HCEC 1CT (cell line): ENCODE measurements around the gene NTRK2.

ENCODE experiments used
- DNase-seq: peaks from one replicate; pipeline ENCODE4 v3.0.0-alpha.2; 2017

NTRK2 gene

DNA sequence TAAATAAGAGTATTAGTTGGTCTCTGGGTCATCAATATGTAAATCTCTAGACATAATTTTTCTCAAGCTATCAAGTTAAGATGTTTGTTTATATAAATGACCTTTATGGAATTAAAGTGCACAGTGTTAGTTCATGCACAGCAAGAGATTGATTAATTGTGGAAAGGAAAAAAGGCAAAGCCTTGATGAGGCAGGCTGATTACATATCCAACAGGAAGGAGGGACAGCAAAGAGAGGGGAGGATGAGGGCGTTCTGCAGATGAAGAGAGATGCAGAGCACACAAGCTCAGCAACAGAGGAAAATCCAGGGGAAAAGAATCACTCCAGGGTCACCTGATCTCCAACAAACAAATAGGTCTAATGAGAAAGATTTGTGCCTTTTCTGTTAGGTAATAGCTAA lies 16.5 kb downstream of the NTRK2 start:
- no peak for DNase-seq

DNA sequence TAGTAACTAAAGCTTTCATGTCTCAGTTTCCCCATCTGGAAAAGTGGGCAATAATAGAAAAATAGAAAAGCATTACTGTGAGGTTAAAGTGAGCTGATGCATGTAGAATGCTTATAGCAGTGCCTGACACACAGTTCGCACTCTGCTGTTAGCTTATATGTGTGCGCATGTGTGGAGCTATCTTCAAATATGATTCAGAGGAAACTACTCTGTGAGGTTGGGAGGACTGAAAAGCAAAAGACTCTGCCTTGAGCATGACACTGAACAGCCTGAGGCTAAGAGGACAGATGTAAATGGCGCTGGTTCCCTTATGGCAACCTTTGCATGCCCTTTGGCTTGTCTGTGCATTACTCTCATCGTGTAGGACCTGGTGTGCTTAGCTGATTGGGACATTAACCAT lies 19.4 kb downstream of the NTRK2 start:
- no peak for DNase-seq

- DNase-seq, result no peak
Measured at GRCh38 chr9:84691634-84692033, 22.1 kb downstream of the NTRK2 start.

- DNase-seq, result no peak
Measured at GRCh38 chr9:84694248-84694647, 24.7 kb downstream of the NTRK2 start.

GRCh38 chr9:84697042-84697441 lies 27.5 kb downstream of the NTRK2 start:
- DNase-seq, result no peak

DNA sequence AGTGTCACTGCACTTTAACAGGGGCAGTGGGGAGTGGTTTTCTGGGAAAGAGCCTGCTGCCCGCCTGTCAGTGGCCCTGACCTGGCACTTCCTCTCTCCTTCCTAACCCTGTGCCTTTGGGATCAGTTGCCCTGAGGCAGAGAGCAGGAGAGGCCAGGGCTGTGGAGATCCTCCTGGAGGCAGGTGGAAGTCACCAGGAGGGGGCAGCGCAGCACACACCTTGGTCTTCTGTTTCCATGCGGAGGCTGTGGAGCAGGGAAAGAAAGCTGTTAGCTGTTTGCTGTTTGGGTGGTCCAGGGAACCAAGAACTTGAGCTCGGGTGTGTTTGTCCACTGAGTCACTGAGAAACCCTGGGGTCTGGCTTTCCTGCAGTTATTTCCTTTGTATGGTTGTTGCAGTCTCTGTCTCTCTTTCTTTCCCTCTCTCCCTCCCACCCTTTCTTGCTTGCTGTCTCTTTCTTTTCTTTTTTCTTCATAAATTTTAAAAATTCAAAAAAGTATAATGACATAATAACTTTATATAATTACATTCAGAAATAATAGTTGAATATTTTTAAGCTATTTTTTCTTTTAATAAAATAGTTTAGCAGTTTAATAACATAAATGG lies 28.1 kb downstream of the NTRK2 start:
- no peak for DNase-seq

DNA sequence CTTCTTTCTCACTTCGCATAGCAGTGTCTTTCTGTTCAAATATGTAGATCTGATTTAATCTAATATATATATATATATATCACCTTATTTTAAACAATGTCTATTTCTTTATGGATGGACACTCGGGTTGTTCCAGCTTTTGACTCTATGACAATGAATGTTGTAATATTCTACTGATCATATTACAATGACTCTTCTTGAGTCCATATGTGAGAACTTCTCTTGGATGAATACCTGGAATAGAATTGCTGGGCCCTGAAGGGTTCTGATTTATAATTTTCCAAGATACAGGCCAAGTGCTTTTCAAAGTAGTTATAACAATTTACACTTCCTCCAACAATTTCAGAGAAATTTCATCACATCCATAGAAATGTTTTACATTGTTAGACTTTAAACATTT lies 28.8 kb downstream of the NTRK2 start:
- DNase-seq, result no peak

GRCh38 chr9:84699984-84700383 lies 30.5 kb downstream of the NTRK2 start:
- no peak for DNase-seq

DNA sequence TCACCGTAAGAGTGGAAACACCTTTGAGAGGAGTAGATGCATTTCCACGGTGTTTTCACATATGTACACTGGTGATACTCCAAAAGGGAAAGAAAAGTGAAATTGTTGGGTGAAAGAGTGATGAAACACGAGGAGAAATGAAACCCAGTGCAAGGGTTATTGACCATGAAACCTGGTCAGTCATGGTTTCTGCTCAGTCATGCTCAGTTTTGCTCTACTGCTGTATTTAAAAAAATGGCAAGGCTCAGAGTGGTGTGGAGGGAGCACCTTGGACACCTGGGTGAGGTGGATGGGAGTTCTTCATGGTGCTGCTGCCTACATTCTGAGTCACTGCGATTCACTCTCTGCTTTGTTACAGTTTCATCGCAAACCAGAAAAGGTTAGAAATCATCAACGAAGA lies 32.3 kb downstream of the NTRK2 start:
- DNase-seq, result no peak

- no peak for DNase-seq
Measured at GRCh38 chr9:84702471-84702870, 32.9 kb downstream of the NTRK2 start.

GRCh38 chr9:84703793-84704192 lies 34.3 kb downstream of the NTRK2 start:
- no peak for DNase-seq

- DNase-seq, result no peak
Measured at GRCh38 chr9:84705128-84705527, 35.6 kb downstream of the NTRK2 start.

DNA sequence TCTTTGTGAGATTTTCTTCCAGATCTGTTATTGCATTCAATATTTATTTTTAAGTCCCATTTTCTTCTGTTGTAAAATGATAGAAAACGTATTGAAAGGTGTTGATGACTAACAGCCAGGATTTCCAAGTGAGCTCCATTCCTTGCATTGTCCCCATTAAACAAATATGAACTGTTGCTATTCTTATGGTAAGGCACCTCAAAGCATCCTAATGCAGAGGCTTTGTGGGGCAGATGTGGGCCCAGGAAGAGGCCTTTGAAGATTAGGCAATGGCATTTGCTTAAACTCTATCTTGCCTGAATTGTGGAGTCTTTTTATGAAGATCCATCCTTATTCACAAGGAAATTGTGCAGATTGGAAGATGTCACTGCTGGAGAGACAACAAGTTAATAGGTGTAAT lies 38.9 kb downstream of the NTRK2 start:
- DNase-seq, result no peak

DNA sequence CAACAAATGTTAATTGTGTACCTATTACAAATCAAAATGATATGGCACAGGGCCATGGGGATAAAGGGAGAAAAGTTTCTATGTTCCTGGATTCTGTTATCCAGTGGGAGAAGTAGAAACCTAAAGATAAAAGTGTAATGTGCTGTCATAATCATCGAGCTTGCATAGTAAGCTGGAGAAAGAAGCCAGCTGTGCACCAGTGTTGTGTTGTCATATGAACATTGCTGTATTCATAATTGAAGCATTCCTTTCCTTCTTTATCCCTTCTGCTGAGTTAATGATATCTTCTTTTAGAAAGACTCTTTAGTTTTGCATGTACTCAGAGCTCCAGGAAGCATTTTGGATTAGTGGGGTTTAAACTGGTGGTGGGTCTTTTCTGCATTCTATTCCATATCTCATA lies 39.5 kb downstream of the NTRK2 start:
- no peak for DNase-seq

DNA sequence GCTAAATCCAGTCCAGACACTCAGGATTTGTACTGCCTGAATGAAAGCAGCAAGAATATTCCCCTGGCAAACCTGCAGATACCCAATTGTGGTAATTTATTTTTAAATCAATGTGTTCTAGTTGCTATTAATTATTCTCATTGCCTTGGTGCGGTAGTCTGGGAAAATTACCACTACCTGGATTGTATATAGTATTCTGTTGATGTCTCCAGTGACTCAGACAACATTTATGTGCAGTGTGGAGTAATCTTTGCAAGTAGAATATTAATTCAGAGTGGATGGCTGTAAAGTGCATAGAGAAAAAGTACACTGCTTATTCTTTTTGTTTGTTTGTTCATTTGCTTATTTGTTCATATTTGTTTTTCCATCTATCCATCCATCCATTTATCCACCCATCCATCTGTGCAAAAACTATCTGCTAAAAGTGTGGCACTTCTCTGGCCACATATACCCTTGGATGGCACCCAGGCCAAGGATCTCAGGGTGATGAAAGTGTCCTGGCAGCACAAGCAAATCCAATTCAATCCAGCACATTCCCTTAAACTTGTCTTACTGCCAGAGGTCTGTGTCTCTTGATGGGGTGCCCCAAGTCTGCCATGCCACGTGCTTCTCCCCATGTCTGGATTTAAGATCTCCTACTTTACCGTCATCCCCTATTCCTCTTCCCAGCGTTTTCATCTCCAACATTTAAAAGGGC lies 41.3 kb downstream of the NTRK2 start:
- no peak for DNase-seq

- DNase-seq, result no peak
Measured at GRCh38 chr9:84711398-84711777, 41.9 kb downstream of the NTRK2 start.

DNA sequence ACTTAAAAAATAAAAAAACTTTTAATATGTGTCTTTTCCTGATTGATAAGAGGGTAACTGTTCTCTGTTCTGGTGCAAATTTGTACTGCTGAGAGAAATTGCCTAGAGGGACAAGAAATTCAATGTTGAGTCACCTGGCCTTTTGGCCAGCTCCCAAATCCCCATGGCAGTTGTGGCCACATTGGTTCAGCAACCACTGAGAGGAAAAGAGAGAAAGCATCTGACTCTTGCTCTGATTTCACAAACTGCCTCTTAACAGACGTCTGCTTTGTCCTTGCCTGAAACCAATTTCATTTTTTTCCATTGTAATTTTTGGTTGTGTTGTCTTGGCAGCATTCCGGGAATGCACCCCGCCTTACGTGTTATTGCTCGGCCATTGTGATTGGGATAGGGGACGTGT lies 42.4 kb downstream of the NTRK2 start:
- no peak for DNase-seq

DNA sequence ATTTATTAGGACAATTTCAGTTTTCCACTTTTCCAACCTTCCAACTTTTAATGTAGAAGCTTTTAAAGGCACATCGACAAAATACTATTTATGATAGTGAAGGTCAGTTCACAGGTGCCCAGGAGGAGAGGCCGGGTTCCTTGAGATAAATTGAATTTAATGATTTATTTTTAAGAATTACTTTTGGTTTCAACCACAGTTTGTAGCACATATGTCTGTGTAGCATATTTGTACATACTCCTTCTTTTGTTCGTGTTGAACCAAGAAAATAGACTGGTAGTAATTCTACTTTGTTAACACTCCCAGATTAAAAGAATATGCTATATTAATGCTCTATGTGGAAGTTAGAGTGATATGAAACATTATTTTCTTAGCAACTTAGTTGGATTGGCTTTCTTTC lies 46.7 kb downstream of the NTRK2 start:
- DNase-seq, result no peak

DNA sequence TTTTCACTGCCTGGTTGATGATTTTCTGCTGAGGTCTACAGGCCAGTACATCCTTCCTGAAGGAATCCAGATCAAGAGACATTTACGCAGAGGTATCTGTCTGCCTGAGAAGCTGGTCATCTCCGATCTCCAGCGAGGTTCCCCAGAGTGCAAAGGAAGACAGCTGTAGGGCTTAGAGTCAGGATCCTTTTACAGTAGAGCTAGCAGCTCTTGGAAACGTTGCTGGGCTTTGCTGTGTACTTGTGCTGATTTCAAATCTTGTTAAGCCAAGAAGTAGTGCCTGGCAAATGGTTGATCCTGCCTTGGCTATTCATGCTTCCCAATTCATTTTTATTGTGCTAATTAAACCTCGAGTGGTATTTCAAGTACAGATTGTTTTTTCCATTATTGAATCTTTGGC lies 48.9 kb downstream of the NTRK2 start:
- DNase-seq, result no peak

DNA sequence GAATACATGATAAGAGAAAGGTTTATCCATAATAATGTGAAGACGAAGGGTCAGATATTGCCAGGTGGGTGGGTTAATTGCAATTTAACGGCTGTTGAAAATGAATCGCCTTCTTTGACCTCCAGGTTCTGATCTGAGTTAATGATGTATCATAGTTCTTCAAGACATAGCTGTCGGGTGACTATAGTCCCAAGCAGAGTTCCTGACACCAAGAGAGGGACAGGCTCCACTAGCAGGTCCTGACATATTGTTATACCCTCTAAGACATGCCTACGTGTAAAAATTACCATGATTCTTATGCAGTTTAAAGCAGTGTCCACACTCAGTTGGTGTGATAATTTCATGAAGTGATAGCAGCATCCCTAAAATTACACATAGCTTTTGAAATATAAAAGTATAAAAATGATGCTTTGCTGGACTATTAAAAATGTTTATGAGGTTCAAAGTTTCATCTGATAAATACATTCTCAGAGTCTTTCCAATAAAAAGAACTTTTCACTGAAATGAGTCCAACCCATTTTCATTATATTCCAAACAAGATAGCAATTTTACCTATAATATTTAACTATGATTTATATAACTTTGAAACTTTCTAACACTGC lies 53.0 kb downstream of the NTRK2 start:
- no peak for DNase-seq

GRCh38 chr9:84723426-84723825 lies 53.9 kb downstream of the NTRK2 start:
- no peak for DNase-seq

DNA sequence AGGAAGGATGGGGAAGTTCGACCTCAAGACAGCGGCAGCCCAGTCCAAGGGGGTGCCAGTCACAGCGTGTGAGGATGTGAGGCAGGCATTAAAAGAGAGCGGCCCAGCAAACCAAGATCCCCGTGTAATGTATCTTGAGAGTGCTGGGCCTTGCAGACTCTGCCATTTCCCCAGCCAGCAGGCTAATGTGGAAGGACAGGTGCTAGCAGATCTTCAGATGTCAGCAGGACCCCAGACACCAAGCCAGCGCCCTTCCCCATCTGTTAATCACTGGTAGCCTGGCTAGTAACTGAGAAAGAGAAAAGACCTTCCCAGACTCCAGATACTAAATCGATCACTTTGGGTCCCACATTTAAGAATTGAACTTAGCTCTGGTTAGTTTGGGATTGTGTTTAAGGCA lies 62.2 kb downstream of the NTRK2 start:
- DNase-seq, result no peak

DNA sequence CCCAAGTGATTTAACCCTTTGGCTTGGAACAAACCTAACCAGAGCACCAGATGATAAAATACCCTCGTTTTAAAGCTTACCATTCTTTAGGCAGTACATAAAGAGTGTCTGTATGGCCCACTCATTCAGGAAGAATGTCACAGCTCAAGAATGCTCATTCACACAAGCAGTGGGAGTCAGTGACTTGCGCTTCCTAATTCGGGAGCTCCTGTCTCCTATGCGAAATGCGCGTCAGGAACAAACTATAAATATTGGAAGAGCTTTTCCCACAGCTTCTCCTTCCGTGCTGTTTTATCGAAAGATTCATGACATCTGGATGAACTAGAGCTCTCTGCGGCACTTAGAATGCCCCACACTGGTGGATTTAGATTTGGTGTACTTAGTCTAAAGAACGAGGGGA lies 66.6 kb downstream of the NTRK2 start:
- DNase-seq, result no peak

DNA sequence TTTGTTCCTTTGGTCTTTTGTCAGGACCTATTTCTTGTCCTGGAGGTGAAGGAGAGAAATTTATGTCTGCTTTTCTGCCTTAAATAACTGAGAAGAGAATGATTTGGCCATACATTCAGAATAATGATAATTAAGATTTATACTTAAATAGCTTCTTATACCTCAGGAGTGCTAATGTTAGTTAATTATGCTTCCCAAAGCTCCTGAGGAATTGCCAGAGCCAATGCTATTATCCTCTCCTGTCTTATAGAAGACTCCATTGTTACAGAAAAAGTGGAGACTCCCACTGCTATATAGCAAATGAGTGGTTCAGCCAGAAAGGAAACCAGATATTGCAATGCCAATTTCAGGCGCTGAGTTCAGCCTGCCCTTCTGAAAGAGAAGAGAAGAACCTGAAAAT lies 67.0 kb downstream of the NTRK2 start:
- DNase-seq, result no peak

GRCh38 chr9:84738353-84738752 lies 68.8 kb downstream of the NTRK2 start:
- no peak for DNase-seq
